ENCODE results near the gene MCRS1.

MCRS1 gene

DNA sequence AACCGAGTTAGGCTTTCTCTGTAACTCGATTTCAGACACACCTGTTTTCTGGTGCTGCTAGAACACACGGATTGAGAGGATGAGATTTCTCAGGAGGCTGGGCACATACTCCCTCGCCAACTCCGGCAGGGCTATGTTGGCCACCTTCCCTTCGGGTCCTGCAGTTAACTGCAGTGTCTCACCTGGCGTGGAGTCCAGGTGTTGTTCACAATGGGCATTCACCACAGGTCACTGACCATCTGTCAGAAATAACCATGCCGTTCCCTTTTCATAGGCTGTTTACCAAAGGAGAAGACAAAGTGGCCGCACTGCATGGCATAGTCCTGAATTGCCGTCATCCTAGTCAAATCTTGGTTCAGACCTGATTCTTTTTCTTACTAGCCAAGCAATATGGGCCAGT is 34.6 kb downstream of the MCRS1 start:
- Mint-ChIP-seq H3K36me3 (ENCODE audit: low read depth) (peaks cover 18% of the 10 kb centered on the region), H3K9me3 (no peaks in the 10 kb centered on the region), H3K27me3 (ENCODE audit: low read depth, poor library complexity) (peaks cover 48% of the 10 kb centered on the region), H3K4me1 (peaks cover 19% of the 10 kb centered on the region), H3K27ac (no peak overlapping the region), H3K4me3 (no peak overlapping the region)
- DNase-seq = no peak
- TF ChIP-seq, protein P1, sequence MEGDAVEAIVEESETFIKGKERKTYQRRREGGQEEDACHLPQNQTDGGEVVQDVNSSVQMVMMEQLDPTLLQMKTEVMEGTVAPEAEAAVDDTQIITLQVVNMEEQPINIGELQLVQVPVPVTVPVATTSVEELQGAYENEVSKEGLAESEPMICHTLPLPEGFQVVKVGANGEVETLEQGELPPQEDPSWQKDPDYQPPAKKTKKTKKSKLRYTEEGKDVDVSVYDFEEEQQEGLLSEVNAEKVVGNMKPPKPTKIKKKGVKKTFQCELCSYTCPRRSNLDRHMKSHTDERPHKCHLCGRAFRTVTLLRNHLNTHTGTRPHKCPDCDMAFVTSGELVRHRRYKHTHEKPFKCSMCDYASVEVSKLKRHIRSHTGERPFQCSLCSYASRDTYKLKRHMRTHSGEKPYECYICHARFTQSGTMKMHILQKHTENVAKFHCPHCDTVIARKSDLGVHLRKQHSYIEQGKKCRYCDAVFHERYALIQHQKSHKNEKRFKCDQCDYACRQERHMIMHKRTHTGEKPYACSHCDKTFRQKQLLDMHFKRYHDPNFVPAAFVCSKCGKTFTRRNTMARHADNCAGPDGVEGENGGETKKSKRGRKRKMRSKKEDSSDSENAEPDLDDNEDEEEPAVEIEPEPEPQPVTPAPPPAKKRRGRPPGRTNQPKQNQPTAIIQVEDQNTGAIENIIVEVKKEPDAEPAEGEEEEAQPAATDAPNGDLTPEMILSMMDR (IDR thresholded peaks at IDR 0.05) = no peak

DNA sequence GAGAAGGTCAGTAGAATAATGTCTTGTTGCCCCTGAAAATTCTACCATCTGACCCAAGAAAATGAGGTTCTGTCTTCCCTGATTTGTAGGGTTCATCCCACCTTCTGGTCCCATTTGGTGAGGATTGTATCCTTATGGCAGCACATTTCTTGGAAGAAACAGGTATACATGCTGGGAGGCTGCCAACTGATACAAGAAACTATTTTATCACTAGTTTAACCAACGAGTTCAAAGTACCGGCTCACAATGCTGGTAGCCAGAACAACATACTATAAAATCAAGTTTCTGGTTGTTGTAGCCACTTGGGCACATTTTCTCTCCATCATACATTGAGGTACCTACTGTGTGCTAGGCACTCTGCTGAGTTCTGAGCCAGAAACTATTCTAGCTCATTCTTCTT is 36.2 kb downstream of the MCRS1 start:
- peaks cover 29% of the 10 kb centered on the region for H3K36me3 Mint-ChIP-seq (ENCODE audit: low read depth)
- H3K4me1 Mint-ChIP-seq = peaks cover 17% of the 10 kb centered on the region
- DNase-seq = no peak
- peaks cover 32% of the 10 kb centered on the region for H3K27me3 Mint-ChIP-seq (ENCODE audit: low read depth, poor library complexity)
- no peak overlapping the region for H3K4me3 Mint-ChIP-seq
- TF ChIP-seq, protein P1 (IDR thresholded peaks at IDR 0.05) = no peak
- no peak overlapping the region for H3K27ac Mint-ChIP-seq
- no peaks in the 10 kb centered on the region for H3K9me3 Mint-ChIP-seq

DNA sequence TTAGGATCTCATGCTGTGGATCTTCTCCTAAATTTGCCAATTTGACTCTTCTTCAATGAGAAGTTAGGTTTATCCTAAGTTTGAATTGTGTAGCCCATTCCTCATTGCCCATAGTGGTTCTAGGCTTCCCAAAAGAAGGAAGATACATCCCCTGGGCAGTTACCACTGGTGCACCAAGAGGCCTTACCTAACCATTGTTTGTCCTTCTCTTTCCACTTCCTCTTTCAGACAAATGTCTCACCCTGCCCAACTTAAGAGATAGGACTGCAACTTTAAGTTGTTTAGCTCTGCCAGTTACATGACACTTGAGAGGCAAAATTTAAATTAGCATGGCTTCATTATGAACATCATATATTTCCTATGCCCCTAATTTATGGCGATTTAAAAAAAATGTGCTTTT is 38.5 kb downstream of the MCRS1 start:
- peaks cover 8% of the 10 kb centered on the region for H3K27me3 Mint-ChIP-seq (ENCODE audit: low read depth, poor library complexity)
- H3K36me3 Mint-ChIP-seq (ENCODE audit: low read depth) = peaks cover 49% of the 10 kb centered on the region
- no peak overlapping the region for H3K4me3 Mint-ChIP-seq
- no peak overlapping the region for H3K27ac Mint-ChIP-seq
- no peaks in the 10 kb centered on the region for H3K9me3 Mint-ChIP-seq
- H3K4me1 Mint-ChIP-seq = peaks cover 9% of the 10 kb centered on the region
- TF ChIP-seq, protein P1 (IDR thresholded peaks at IDR 0.05) = no peak
- no peak for DNase-seq

DNA sequence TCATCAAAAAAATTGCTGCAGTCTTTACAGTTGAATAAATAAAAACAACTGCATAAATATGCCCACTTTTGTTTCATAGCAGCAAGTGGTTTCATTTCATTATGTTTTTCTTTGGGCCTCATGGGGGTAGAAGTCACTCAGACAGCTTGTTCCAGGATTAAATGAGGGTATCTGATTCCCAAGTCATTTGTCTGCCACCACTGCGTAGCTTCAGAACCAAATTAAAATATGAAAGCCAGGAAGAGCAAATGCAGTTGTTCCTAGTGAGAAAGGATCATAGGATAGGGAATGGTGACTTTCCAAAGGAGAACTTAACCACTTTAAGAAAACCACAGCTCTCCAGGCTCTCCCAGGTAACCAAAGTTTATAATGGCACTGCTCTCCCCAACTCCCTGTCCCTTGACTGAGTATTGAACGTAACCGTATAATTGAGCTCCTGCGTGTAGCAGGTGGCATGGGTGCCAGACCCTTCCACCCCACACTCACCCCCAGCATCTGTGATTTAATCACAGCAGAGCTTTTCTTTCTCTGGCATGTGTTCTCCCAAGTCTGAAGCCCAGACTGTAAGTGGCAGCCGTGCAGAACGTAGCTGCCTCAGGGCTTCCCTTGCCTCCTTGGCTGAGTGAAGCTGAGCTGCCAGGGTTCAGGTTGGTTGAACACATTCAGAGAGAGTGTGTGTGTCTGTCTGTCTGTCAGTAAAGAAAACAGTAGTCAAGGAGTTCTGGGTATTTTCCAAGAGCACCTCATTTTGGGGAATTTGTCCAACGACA is 40.4 kb downstream of the MCRS1 start:
- Mint-ChIP-seq H3K4me3 (no peak overlapping the region), H3K27ac (peak overlapping the region; percentile 84), H3K9me3 (no peaks in the 10 kb centered on the region), H3K4me1 (peaks cover 9% of the 10 kb centered on the region), H3K36me3 (ENCODE audit: low read depth) (peaks cover 55% of the 10 kb centered on the region), H3K27me3 (ENCODE audit: low read depth, poor library complexity) (no peaks in the 10 kb centered on the region)
- TF ChIP-seq, protein P1 (IDR thresholded peaks at IDR 0.05) = no peak
- no peak for DNase-seq

DNA sequence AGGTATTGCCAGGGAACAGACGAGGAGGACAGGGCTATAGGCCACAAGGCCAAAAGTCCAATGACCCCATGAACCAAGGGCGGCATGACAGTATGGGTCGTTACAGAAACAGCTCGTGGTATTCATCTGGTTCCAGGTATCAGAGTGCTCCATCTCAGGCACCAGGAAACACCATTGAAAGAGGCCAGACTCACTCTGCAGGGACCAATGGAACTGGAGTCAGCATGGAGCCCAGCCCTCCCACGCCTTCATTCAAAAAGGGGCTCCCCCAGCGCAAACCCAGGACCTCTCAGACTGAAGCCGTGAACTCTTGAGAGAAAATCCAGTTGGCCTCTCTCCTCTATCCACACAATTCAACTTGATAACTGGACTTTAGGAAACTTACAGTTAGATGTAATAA is 42.0 kb downstream of the MCRS1 start:
- no peak overlapping the region for H3K4me3 Mint-ChIP-seq
- no peaks in the 10 kb centered on the region for H3K9me3 Mint-ChIP-seq
- H3K27ac Mint-ChIP-seq = no peak overlapping the region
- peaks cover 9% of the 10 kb centered on the region for H3K4me1 Mint-ChIP-seq
- H3K36me3 Mint-ChIP-seq (ENCODE audit: low read depth) = peaks cover 69% of the 10 kb centered on the region
- H3K27me3 Mint-ChIP-seq (ENCODE audit: low read depth, poor library complexity) = no peaks in the 10 kb centered on the region
- TF ChIP-seq, protein P1 (IDR thresholded peaks at IDR 0.05) = no peak
- no peak for DNase-seq

All from nephron progenitor cell (in vitro differentiated cells).